Duodenal mucosa (tissue), 2 donors: ENCODE data around the gene MSANTD3.

Experiments used
- H3K27ac ChIP-seq: one replicate; pipeline ENCODE4 v1.7.0; 2013; ENCODE audit warnings: low read depth, low read length
- H3K27me3 ChIP-seq, 2 donors: one replicate each; pipeline ENCODE4 v1.7.0; 2013; ENCODE audit warnings: low read length in 2 of 2, control low read depth in 1 of 2; ENCODE audit not compliant: insufficient read depth in 2 of 2, control insufficient read depth in 1 of 2
- H3K36me3 ChIP-seq, 2 donors: one replicate each; pipeline ENCODE4 v1.7.0; 2013; ENCODE audit warnings: low read length in 2 of 2, control low read depth in 1 of 2; ENCODE audit not compliant: insufficient read depth in 2 of 2, control insufficient read depth in 1 of 2
- H3K4me1 ChIP-seq, 2 donors: one replicate each; pipeline ENCODE4 v1.7.0; 2013; ENCODE audit warnings: low read length in 2 of 2, control low read depth in 1 of 2; ENCODE audit not compliant: insufficient read depth in 2 of 2, control insufficient read depth in 1 of 2
- H3K4me3 ChIP-seq, 2 donors: one replicate each; pipeline ENCODE4 v1.7.0; 2013; ENCODE audit warnings: low read length in 2 of 2, low read depth in 1 of 2
- H3K9ac ChIP-seq, 2 donors: one replicate each; pipeline ENCODE4 v1.7.0; 2013; ENCODE audit warnings: low read length in 2 of 2, low read depth in 1 of 2
- H3K9me3 ChIP-seq, 2 donors: one replicate each; pipeline ENCODE4 v1.7.0; 2013; ENCODE audit warnings: low read length in 2 of 2, control low read depth in 1 of 2; ENCODE audit not compliant: control insufficient read depth in 1 of 2

MSANTD3 gene

DNA sequence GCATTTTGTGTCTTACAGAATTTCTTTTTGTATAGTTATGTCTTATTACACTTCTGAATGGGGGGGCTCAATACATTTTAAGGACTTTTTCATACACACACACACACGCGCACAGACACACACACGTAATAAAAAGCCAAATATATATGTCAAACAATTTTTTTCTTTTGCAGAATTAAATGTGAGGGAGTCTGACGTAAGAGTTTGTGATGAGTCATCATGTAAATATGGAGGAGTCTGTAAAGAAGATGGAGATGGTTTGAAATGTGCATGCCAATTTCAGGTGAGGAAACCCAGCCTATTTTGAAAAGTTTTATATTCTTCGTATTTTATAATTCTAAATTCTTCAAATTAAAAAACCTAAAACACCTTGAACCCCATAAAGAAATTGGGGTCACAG is 71.6 kb downstream of the MSANTD3 start:
- H3K27ac ChIP-seq = no peak overlapping the region
- H3K36me3 ChIP-seq = no peaks in the 10 kb centered on the region

DNA sequence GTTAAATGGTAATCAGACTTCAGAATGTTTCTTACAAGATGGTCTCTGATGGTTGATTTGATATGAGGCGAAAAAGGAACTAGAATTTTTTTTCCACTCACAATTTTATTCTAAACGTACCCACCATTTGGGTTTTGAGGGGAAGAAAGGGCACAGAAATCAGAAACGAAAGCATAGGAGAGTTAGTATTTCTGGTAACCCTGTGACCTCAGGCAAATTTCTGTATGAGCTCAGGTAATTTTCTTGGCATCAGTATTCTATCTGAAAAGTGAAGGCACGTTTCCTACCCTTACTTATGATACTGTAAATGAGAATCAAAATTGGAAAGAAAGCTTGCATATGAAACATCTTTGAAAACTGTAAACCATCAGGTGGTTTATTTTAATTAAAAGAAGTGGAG is 72.5 kb downstream of the MSANTD3 start:
- Histone ChIP-seq H3K4me1 (no peaks in the 10 kb centered on the region), H3K9me3 (no peaks in the 10 kb centered on the region), H3K9ac (no peak overlapping the region), H3K4me3 (no peak overlapping the region), H3K36me3 (no peaks in the 10 kb centered on the region), H3K27ac (no peak overlapping the region), H3K27me3 (no peaks in the 10 kb centered on the region)

More for the DNA sequence above, 71.6 kb downstream of the MSANTD3 start:
- Histone ChIP-seq H3K27me3 (no peaks in the 10 kb centered on the region), H3K4me3 (no peak overlapping the region), H3K4me1 (no peaks in the 10 kb centered on the region), H3K9me3 (no peaks in the 10 kb centered on the region), H3K9ac (no peak overlapping the region)

DNA sequence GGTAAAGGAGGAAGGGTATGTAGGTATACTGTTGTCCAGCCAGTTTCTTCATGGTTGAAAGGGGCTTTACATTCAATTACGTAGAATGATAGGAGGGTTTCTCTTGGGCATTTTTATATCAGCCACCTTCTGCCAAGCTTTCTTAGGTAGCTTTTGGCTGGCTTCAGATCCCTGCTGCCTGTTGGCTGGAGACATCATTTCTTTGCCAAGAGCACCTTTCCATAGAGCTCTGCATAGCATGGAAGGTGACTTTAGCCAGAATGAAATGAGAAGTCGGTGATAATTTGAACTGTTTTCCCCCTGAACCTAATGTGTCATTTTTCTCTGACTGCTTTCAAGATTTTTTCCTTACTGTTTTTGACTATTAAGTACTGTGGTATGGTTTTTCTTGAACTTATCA is 72.9 kb downstream of the MSANTD3 start:
- Histone ChIP-seq H3K9ac (no peak overlapping the region), H3K9me3 (no peaks in the 10 kb centered on the region), H3K27ac (no peak overlapping the region), H3K4me3 (no peak overlapping the region), H3K4me1 (no peaks in the 10 kb centered on the region), H3K27me3 (no peaks in the 10 kb centered on the region), H3K36me3 (no peaks in the 10 kb centered on the region)
